Activated naive CD4-positive, alpha-beta T cell treated with anti-CD3 and anti-CD28 coated beads for 36 hours (primary cell): ENCODE results near the gene ZBTB16. TPM values are rescaled to one million over a fixed set of nuclear protein-coding genes. Genes with fewer than 3 reads are reported as not detected.

Source experiments
- CTCF ChIA-PET: fragments of 350-600 bp; sonication (Branson Sonifier 250); formaldehyde crosslinking; loops from one replicate; lab custom pipeline; 2021; ENCODE audit warnings: antibody characterized with exemption; lab: Charles Lee
- DNase-seq: peaks from one replicate; pipeline ENCODE4 v3.0.0-alpha.2; 2020
- H3K27ac Mint-ChIP-seq: one replicate; pipeline ENCODE4 v1.8.0; 2021; ENCODE audit warnings: mild to moderate bottlenecking, mixed read lengths
- H3K27me3 Mint-ChIP-seq: one replicate; pipeline ENCODE4 v1.8.0; 2021; ENCODE audit warnings: low read depth, mixed read lengths
- H3K36me3 Mint-ChIP-seq: one replicate; pipeline ENCODE4 v1.8.0; 2021; ENCODE audit warnings: low read depth, mixed read lengths
- H3K4me1 Mint-ChIP-seq: one replicate; pipeline ENCODE4 v1.8.0; 2021; ENCODE audit warnings: low read depth, mixed read lengths
- H3K4me3 Mint-ChIP-seq: one replicate; pipeline ENCODE4 v1.8.0; 2021; ENCODE audit warnings: mild to moderate bottlenecking, moderate library complexity, mixed read lengths
- H3K9me3 Mint-ChIP-seq: one replicate; pipeline ENCODE4 v1.8.0; 2021; ENCODE audit warnings: mixed read lengths
- intact Hi-C: fragments of 100-400 bp; cut with micrococcal nuclease; formaldehyde crosslinking; loops from one replicate; pipeline ENCODE4 v1.15.1; 2023
- total RNA-seq, 2 experiments: library from RNA; stranded (reverse); gene quantifications; one replicate each; pipeline ENCODE4 v1.2.3, GENCODE V29; 2021

The ZBTB16 gene, protein sequence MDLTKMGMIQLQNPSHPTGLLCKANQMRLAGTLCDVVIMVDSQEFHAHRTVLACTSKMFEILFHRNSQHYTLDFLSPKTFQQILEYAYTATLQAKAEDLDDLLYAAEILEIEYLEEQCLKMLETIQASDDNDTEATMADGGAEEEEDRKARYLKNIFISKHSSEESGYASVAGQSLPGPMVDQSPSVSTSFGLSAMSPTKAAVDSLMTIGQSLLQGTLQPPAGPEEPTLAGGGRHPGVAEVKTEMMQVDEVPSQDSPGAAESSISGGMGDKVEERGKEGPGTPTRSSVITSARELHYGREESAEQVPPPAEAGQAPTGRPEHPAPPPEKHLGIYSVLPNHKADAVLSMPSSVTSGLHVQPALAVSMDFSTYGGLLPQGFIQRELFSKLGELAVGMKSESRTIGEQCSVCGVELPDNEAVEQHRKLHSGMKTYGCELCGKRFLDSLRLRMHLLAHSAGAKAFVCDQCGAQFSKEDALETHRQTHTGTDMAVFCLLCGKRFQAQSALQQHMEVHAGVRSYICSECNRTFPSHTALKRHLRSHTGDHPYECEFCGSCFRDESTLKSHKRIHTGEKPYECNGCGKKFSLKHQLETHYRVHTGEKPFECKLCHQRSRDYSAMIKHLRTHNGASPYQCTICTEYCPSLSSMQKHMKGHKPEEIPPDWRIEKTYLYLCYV
- 1 to 10 TPM; 1.5 to 2.3 TPM for total RNA-seq

GRCh38 chr11:114059278-114059983, at the start of gene ZBTB16:
TSS of gene ZBTB16 (plus strand) at chr11:114059711. CDS start at chr11:114063301, 3,590 bp downstream.
- Mint-ChIP-seq H3K27me3 (peaks cover 24% of the 10 kb centered on the region), H3K4me1 (peaks cover 8% of the 10 kb centered on the region), H3K27ac (no peak within 1 kb of the TSS), H3K9me3 (no peaks in the 10 kb centered on the region), H3K4me3 (peak within 1 kb of the TSS; percentile 83), H3K36me3 (no peaks in the 10 kb centered on the region)
- intact Hi-C loops = loop anchor here (1.0 to 10.0 kb wide), 7 partner anchors 73 to 385 kb away; no protein-coding TSS in a partner anchor
- CTCF ChIA-PET = interaction anchor here (1.2 to 1.6 kb wide), 5 partner anchors 12 to 137 kb away, joined by 3 to 9 read pairs (median 3); no protein-coding TSS in a partner anchor
- peak; percentile 76 for DNase-seq

GRCh38 chr11:114010931-114011330, 48.6 kb upstream of the ZBTB16 start:
- Mint-ChIP-seq H3K27ac (no peak overlapping the region), H3K36me3 (no peaks in the 10 kb centered on the region), H3K4me1 (no peaks in the 10 kb centered on the region), H3K9me3 (no peaks in the 10 kb centered on the region), H3K27me3 (no peaks in the 10 kb centered on the region), H3K4me3 (no peak overlapping the region)
- CTCF ChIA-PET = no interaction called here
- intact Hi-C loops = no loop called here
- DNase-seq = no peak

DNA sequence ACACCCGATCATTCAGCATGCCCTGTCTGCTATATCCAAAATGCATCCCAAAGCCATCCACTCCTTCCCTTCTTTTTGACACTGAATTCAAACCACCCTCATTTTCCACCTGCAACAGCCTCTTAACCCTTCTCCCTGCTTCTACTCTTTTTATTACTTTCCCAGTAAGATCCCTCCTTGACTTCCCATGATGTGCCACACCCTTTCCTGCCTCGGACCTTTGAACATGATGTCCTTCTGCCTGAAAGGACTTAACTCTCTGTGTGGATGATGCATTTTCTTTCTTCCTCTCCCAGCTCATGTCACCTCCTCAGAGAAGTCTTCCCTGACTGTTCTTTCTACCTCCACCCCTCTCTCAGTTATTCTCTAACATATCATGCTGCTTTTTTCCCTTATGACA, 48.1 kb upstream of the ZBTB16 start:
- intact Hi-C loops = no loop called here
- CTCF ChIA-PET = no interaction called here
- Mint-ChIP-seq H3K36me3 (no peaks in the 10 kb centered on the region), H3K4me1 (no peaks in the 10 kb centered on the region), H3K9me3 (no peaks in the 10 kb centered on the region), H3K4me3 (no peak overlapping the region), H3K27ac (no peak overlapping the region), H3K27me3 (no peaks in the 10 kb centered on the region)
- no peak for DNase-seq

DNA sequence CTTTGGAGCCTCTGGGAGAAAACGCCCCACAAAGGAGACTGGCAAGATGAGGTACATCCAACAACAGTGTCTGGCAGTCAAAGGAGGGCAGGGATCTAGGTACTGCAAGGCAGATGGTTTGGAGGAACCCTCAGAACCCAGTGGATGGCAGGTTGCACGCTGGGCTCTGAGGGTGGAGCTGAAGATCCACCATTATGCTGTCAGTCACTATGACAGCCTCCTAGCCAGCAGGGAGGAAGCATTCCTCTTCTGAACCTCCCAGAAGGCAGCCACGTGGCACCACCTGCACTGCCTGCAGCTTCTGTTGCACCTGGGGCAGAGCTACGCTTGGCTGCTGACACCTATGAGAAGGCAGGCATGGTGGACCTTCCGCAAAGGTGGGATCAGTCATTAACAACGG, 44.4 kb upstream of the ZBTB16 start:
- Mint-ChIP-seq H3K4me1 (no peaks in the 10 kb centered on the region), H3K27me3 (no peaks in the 10 kb centered on the region), H3K9me3 (no peaks in the 10 kb centered on the region), H3K4me3 (no peak overlapping the region), H3K36me3 (no peaks in the 10 kb centered on the region), H3K27ac (no peak overlapping the region)
- no peak for DNase-seq
- intact Hi-C loops = no loop called here
- CTCF ChIA-PET = interaction anchor here (1.2 kb wide), 1 partner anchor 246 kb away, joined by 3 read pairs; no protein-coding TSS in a partner anchor

DNA sequence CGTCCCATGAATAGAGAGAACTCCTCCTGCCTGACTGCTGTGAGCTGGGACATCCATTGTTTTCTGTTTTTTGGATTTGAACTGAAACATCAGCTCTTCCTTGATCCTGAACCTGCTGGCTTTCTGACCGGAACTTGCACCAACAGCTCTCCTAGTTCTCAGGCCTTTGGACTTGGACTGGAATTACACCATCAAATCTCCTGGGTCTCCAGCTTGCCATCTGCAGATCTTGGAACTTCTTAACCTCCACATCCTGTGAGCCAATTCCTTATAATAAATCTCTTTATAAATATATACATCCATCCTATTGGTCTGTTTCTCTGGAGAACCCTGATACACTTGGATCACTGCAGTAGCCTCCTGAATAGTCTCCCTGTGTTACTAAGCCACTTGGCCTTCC, 42.5 kb upstream of the ZBTB16 start:
- no peaks in the 10 kb centered on the region for H3K36me3 Mint-ChIP-seq
- H3K27ac Mint-ChIP-seq = no peak overlapping the region
- no peaks in the 10 kb centered on the region for H3K27me3 Mint-ChIP-seq
- CTCF ChIA-PET = interaction anchor here (0.5 to 1.3 kb wide), 2 partner anchors 32 to 246 kb away, joined by 3 read pairs; no protein-coding TSS in a partner anchor
- H3K4me3 Mint-ChIP-seq = no peak overlapping the region
- intact Hi-C loops = no loop called here
- no peaks in the 10 kb centered on the region for H3K9me3 Mint-ChIP-seq
- no peak for DNase-seq
- H3K4me1 Mint-ChIP-seq = no peaks in the 10 kb centered on the region

DNA sequence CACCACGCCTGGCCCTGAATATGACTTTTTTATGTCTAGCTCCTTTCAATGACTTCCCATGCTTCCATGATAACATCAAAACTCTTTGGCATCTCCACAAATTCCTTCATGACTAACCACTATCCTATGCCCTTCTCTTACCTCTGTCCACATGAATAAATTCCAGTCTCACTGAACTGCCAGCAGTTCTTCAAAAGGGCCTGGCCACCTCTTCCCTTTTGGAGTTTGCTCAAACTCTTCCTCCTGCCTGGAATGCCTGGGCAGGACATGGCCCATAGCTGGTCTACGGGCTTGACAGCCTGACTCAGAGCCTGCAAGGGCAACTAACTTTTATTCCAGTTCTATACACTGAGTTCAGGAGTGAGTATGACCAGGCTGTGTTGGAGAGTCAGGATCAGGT, 41.8 kb upstream of the ZBTB16 start:
- CTCF ChIA-PET = interaction anchor here (0.5 to 1.6 kb wide), 3 partner anchors 31 to 245 kb away, joined by 3 to 7 read pairs (median 3); no protein-coding TSS in a partner anchor
- Mint-ChIP-seq H3K36me3 (no peaks in the 10 kb centered on the region), H3K4me1 (no peaks in the 10 kb centered on the region), H3K4me3 (no peak overlapping the region), H3K27ac (no peak overlapping the region), H3K9me3 (no peaks in the 10 kb centered on the region), H3K27me3 (no peaks in the 10 kb centered on the region)
- intact Hi-C loops = no loop called here
- DNase-seq = no peak

- CTCF ChIA-PET = interaction anchor here (1.6 kb wide), 1 partner anchor 242 kb away, joined by 7 read pairs; no protein-coding TSS in a partner anchor
- Mint-ChIP-seq H3K4me1 (no peaks in the 10 kb centered on the region), H3K27me3 (no peaks in the 10 kb centered on the region), H3K27ac (no peak overlapping the region), H3K9me3 (no peaks in the 10 kb centered on the region), H3K36me3 (no peaks in the 10 kb centered on the region), H3K4me3 (no peak overlapping the region)
- no peak for DNase-seq
- intact Hi-C loops = no loop called here
Measured at GRCh38 chr11:114019046-114019445, 40.5 kb upstream of the ZBTB16 start.

DNA sequence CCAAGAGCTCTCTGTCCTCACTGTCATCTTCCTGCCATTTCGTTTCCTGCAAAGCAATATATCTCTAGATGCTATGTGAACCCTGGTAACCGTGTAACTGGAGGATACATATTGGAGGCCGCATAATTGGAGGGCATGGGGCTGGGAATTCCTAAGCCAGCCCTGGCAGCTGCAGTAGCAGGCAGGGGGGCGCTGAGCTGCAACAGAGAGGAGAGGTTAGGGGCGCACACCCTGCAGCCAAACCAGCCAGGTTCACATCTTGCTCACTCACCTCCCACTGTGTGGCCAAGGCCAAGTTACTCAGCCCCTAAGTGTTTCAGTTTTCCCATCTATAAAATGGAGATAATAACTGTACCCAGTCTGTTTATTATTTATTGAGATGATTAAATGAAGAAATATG, 39.9 kb upstream of the ZBTB16 start:
- Mint-ChIP-seq H3K27me3 (no peaks in the 10 kb centered on the region), H3K9me3 (no peaks in the 10 kb centered on the region), H3K4me1 (no peaks in the 10 kb centered on the region), H3K36me3 (no peaks in the 10 kb centered on the region), H3K27ac (no peak overlapping the region), H3K4me3 (no peak overlapping the region)
- CTCF ChIA-PET = interaction anchor here (1.6 kb wide), 1 partner anchor 241 kb away, joined by 7 read pairs; no protein-coding TSS in a partner anchor
- intact Hi-C loops = no loop called here
- DNase-seq = no peak

- no peaks in the 10 kb centered on the region for H3K36me3 Mint-ChIP-seq
- peaks cover 7% of the 10 kb centered on the region for H3K4me1 Mint-ChIP-seq
- no peak overlapping the region for H3K27ac Mint-ChIP-seq
- no peak overlapping the region for H3K4me3 Mint-ChIP-seq
- intact Hi-C loops = no loop called here
- CTCF ChIA-PET = interaction anchor here (0.6 to 0.8 kb wide), 2 partner anchors 10 to 130 kb away, joined by 3 to 4 read pairs; no protein-coding TSS in a partner anchor
- DNase-seq = no peak
- no peaks in the 10 kb centered on the region for H3K27me3 Mint-ChIP-seq
- H3K9me3 Mint-ChIP-seq = no peaks in the 10 kb centered on the region
Measured at GRCh38 chr11:114025329-114025907, 34.1 kb upstream of the ZBTB16 start.

DNA sequence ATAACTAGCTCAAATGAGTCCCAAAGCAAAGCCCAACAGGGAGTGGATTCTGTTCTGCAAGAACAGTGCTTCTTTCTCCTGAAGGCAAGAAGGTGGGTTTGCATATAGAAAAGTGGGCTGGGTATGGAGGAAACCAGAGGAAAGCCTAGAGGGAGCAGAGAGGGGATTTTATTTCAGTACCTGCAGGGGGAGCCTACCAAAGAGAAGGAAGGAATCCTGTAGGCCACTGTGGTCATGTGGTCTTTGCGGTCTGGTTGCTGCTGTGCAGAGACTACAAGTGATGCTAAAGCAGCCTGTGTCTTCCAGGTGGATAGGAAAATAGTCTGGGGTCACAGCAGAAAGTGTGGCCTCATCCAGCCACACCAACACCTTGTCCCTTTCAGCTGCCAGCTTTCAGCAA, 33.2 kb upstream of the ZBTB16 start:
- intact Hi-C loops = no loop called here
- DNase-seq = peak; percentile 31
- H3K27ac Mint-ChIP-seq = no peak overlapping the region
- no peaks in the 10 kb centered on the region for H3K36me3 Mint-ChIP-seq
- H3K9me3 Mint-ChIP-seq = no peaks in the 10 kb centered on the region
- CTCF ChIA-PET = interaction anchor here (0.8 kb wide), 1 partner anchor 9 kb away, joined by 4 read pairs; no protein-coding TSS in a partner anchor
- peaks cover 7% of the 10 kb centered on the region for H3K4me1 Mint-ChIP-seq
- no peaks in the 10 kb centered on the region for H3K27me3 Mint-ChIP-seq
- no peak overlapping the region for H3K4me3 Mint-ChIP-seq

- Mint-ChIP-seq H3K4me1 (peaks cover 7% of the 10 kb centered on the region), H3K9me3 (no peaks in the 10 kb centered on the region)
Measured at GRCh38 chr11:114027391-114027790, 32.1 kb upstream of the ZBTB16 start.

More at GRCh38 chr11:114027391-114027790, 32.1 kb upstream of the ZBTB16 start:
- Mint-ChIP-seq H3K27me3 (no peaks in the 10 kb centered on the region), H3K27ac (no peak overlapping the region), H3K36me3 (no peaks in the 10 kb centered on the region), H3K4me3 (no peak overlapping the region)
- intact Hi-C loops = no loop called here
- CTCF ChIA-PET = interaction anchor here (0.6 to 3.4 kb wide), 3 partner anchors 52 to 235 kb away, joined by 3 to 15 read pairs (median 6); no protein-coding TSS in a partner anchor
- DNase-seq = no peak
